ENCODE measurements around the gene CADM4.
"Not testable (repeated sequence)": the region's sequence is repeated elsewhere in the genome, so short reads cannot be mapped to it uniquely, and the experiment has no call there.

CADM4 gene

GRCh38 chr19:43636121-43636683 is 3.4 kb downstream of the CADM4 start:
- no peak for DNase-seq (ENCODE audit: low spot score)
- no peak for TF ChIP-seq CTCF (IDR thresholded peaks at IDR 0.05; ENCODE audit: extremely low read depth, insufficient read depth, missing control alignments)
- in situ Hi-C loops (cut with MboI; ENCODE audit: low pct_unique_long_range_greater_than_20kb, low sequenced_read_pairs, unreplicated experiment), result no loop called here

DNA sequence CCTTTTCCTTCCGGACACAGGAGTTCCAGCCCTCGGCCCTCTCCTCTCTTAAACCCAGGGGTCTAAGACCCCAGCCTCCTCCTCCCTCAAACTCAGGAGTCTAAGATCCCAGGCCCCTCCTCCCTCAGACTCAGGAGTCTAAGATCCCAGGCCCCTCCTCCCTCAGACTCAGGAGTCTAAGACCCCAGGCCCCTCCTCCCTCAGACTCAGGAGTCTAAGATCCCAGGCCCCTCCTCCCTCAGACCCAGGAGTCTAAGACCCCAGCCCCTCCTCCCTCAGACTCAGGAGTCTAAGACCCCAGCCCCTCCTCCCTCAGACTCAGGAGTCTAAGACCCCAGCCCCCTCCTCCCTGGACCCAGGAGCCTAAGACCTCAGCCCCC is 4.1 kb downstream of the CADM4 start:
- in situ Hi-C loops (cut with MboI; ENCODE audit: low pct_unique_long_range_greater_than_20kb, low sequenced_read_pairs, unreplicated experiment); DNase-seq (ENCODE audit: low spot score): not testable (repeated sequence)

GRCh38 chr19:43634872-43635560 is 4.6 kb downstream of the CADM4 start:
- in situ Hi-C loops (cut with MboI; ENCODE audit: low pct_unique_long_range_greater_than_20kb, low sequenced_read_pairs, unreplicated experiment), result no loop called here
- no peak for DNase-seq (ENCODE audit: low spot score)
- TF ChIP-seq CTCF (IDR thresholded peaks at IDR 0.05; ENCODE audit: extremely low read depth, insufficient read depth, missing control alignments), result no peak

- in situ Hi-C loops (cut with MboI; ENCODE audit: low pct_unique_long_range_greater_than_20kb, low sequenced_read_pairs, unreplicated experiment), result no loop called here
- no peak for TF ChIP-seq CTCF (IDR thresholded peaks at IDR 0.05; ENCODE audit: extremely low read depth, insufficient read depth, missing control alignments)
- no peak for DNase-seq (ENCODE audit: low spot score)
Measured at GRCh38 chr19:43634506-43634871, 5.2 kb downstream of the CADM4 start.

- in situ Hi-C loops (cut with MboI; ENCODE audit: low pct_unique_long_range_greater_than_20kb, low sequenced_read_pairs, unreplicated experiment), result no loop called here
Measured at GRCh38 chr19:43634068-43634467, 5.6 kb downstream of the CADM4 start.

DNA sequence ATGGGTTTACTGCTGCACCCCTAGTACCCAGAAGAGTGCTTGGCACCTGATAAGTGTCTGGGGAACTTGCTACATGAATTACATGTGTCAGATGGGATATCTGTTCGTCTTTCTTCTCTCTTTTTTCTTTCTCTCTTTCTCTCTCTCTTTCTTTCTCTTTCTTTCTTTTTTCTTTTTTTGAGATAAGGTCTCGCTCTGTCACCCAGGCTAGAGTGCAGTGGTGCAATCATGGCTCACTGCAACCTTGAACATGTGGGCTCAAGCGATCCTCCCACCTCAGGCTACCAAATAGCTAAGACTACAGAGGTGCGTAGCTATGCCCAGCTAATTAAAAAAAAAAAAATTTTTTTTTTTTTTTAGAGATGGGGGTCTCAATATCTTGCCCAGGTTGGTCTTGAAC is 6.1 kb downstream of the CADM4 start:
- DNase-seq (ENCODE audit: low spot score), result no peak
- no peak for TF ChIP-seq CTCF (IDR thresholded peaks at IDR 0.05; ENCODE audit: extremely low read depth, insufficient read depth, missing control alignments)
- in situ Hi-C loops (cut with MboI; ENCODE audit: low pct_unique_long_range_greater_than_20kb, low sequenced_read_pairs, unreplicated experiment), result no loop called here

More at GRCh38 chr19:43634068-43634467, 5.6 kb downstream of the CADM4 start:
- TF ChIP-seq CTCF (IDR thresholded peaks at IDR 0.05; ENCODE audit: extremely low read depth, insufficient read depth, missing control alignments), result no peak
- DNase-seq (ENCODE audit: low spot score), result no peak

GRCh38 chr19:43631491-43631890 is 8.2 kb downstream of the CADM4 start:
- TF ChIP-seq CTCF (IDR thresholded peaks at IDR 0.05; ENCODE audit: extremely low read depth, insufficient read depth, missing control alignments), result no peak
- in situ Hi-C loops (cut with MboI; ENCODE audit: low pct_unique_long_range_greater_than_20kb, low sequenced_read_pairs, unreplicated experiment), result no loop called here
- DNase-seq (ENCODE audit: low spot score), result no peak

All from GM13977 (cell line).